ENCODE results near the gene CSGALNACT2.

CSGALNACT2 gene

GRCh38 chr10:43190775-43191174 lies 52.5 kb downstream of the CSGALNACT2 start:
- no peak for DNase-seq

DNA sequence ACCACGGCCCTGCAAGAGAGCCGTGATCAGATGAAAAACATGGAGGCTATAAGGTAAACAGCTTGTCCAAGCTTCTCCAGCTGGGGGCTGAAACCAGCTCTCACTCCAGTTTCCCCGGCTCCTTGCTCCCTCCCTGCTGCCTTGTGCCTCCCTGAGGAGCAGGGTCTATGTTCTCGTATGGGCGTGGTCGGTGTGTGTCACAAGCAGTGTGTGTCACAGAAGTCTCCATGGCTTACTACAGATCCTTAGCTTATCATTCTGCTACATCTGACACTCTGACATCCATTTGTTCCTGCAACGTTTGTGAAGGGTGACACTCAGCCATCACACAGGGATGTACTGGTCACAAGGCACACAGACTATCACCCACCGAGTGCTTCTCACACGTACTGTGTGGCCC lies 54.6 kb downstream of the CSGALNACT2 start:
- DNase-seq, result no peak

- DNase-seq, result no peak
Measured at GRCh38 chr10:43193496-43194080, 55.3 kb downstream of the CSGALNACT2 start.

DNA sequence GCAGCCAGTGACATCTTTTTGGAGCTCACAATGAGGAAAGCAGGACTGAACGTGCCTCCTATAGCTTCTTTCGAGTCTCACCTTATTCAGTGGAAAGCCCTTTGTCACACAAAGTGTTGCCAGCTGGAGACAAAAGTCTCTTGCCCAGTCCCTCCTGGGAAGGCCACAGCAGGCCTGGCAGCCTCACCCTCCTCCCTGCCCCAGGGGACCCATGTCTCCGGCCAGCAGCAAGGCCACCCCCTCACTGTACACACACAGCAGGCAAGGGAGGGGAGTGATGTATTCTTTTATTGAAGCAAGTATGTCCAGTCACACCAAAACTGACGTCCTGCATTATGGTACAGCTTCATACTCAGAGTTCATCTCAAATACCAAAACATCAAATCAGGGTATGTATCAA lies 56.0 kb downstream of the CSGALNACT2 start:
- no peak for DNase-seq

DNA sequence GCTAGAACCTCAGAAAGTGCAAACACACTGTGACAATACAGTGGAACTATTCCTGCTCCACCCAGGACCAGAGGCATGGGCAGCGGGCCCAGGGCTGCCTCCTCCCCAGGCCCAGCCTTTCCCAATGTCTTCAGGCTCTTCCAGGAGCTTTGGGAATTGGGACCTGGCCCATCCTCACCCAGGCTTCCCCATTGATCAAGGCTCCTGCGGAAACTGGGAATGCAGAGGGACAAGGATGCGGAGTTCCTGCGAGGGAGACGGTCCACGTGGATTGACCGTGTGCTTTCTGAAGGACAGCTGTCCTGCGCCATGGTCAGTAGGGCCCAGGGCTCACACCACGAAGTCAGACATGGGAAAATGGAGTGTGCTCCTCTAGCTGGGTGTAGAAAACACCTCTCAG lies 56.6 kb downstream of the CSGALNACT2 start:
- no peak for DNase-seq

DNA sequence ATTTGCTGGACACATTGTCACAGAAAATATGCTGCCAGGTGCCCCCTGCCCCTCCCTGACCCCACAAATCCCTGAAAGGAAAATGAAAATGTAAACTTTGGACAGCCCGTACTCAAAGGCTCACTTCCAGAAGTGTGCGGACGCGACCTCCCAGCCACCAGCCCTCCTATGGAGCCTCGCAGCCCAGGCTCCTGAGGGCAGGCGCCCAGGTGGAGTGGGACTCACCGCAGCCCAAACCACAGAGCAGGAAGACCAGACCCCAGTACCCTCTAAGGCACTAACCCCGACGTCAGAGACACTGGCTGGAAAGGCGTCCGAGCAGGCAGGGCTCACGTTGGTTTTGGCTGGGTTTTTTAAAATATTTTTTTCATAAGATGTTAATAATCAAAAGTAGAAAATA lies 57.3 kb downstream of the CSGALNACT2 start:
- DNase-seq, result no peak

GRCh38 chr10:43196131-43196980 lies 58.1 kb downstream of the CSGALNACT2 start:
- no peak for DNase-seq

DNA sequence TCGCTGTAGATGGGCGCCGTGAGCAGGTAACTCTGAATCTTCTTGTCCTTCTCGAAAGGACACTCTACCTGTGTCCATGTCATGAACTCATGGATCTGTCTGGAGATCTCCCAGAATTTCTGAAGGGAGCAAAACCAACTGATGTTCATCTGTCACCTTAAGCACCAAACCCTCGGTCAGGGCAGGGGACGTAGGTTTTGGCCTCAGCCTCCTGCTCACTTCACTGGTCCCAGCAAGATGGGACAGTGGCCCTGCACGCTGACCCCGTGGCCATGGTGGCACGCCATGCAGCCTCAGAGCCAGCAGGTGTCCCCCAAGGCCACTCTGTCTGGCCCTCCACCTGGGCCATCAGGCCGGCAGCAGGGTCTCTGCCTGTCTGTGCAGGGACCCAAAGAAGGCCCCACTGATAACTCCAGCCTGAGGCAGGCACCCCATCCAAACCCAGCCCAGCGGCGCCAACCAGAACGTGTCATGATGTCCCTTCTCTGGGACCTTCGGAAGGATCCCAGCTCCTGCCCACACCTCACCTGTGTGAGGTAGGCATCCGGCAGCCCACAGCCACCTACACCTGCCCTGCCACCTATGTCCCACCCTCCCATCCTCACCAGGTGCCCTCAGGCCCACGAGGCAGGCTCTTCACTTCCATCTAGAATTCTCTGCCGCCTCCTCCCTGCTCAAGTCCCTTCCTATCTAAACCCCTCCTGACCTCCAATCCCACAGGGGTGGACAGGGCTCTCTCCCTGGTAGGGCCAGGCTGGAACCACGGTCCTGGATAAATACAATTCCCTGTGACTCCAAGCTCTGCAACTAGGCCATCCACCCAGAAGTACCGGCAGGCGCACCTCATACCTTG lies 59.0 kb downstream of the CSGALNACT2 start:
- DNase-seq, result no peak

- no peak for DNase-seq
Measured at GRCh38 chr10:43197834-43198681, 59.8 kb downstream of the CSGALNACT2 start.

DNA sequence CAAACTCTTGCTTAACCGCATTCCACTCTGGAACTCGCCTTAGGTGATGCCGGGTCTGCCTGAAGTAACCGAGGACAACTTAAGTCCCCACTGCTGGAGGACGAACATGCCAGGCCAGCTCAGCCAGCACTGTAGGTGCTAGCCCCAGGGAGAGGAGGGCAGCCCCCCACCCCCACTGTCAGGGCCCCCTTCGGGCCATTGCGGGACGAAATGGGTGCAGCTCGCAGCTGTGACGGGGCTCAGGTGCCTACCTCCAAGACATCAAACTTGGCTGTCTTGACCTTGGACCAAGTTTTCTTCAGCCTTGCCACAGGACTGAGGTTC lies 60.4 kb downstream of the CSGALNACT2 start:
- no peak for DNase-seq

- no peak for DNase-seq
Measured at GRCh38 chr10:43199088-43199683, 60.9 kb downstream of the CSGALNACT2 start.

DNA sequence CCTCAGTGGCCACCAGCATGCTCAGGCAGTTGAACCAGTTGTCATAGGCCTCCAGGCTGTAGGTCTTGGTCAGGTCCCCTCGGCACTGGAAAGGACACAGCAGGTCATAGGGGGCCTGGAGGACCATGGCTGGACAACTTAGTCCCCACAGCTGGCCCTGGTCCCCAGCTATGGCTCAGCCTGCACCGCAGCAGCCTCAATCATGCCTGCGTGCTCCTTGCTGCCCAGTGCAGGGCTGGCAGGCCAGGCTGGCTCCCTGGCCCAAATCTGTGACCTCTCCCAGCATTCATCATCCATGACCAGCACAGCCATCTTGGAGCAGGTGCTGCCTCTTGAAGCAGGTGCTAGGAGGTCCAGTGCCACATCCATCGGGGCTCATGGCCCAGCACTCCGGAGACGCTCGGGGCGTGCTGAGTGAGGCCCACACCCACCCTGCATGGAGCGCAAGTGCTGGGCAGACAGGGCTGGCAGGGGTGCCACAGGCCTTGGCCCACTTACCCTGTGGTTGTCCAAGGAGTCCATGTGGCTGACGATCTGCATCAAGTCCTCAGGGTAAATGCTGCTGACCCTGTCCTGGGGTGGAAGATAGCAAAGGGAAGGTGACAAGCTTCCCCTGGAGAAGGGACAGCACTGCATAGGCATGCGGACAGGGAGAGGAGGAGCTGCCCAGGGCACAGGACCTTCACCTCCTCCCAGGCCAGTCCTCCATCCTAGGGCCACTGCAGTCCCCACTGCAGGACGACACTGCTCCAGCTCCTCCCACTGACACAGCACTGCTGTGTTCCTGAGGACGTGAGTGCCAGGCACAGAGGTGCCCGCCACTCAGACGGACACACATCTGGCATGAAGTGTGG lies 61.7 kb downstream of the CSGALNACT2 start:
- no peak for DNase-seq

DNA sequence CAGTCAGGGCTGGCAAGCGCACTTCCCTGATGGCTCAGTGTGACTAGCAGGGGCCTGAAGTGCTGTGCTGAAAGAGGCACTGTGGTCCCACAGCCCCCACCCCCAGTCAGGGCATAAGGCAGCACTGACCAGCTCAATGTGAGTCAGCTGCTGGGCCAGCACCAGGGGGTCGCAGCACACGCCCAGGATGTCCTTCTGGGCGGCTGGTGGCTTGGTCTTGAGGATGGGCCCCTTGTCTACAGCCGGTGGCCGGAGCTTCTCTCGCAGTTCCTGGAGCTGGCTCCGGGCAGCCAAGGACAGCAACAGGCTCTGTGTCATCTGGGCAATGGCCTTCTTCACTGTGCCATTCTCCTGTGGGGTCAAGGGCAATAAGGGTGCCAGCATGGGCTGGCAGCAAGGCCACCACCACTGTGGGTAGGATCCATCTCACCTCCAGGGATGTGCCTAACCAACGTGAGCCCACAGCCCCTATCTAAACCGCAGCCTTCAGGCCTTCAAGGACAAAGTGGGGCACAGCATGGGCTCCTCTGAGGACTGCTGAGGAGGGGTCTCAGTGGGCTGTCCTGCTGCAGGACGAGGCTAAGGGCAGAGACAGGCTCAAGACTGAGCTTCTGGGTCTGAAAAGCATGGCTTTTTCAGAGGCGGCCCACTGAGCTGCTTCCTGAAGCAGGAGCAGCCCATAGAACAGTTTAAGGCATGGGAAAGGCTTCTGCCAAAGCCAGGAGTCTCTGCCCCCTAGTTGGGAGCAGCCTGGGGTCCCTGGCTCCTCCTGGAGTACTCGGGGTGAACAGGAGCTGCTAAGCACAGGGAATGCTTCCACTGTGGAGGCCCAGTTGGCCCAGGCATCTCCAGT lies 62.5 kb downstream of the CSGALNACT2 start:
- DNase-seq, result no peak

DNA sequence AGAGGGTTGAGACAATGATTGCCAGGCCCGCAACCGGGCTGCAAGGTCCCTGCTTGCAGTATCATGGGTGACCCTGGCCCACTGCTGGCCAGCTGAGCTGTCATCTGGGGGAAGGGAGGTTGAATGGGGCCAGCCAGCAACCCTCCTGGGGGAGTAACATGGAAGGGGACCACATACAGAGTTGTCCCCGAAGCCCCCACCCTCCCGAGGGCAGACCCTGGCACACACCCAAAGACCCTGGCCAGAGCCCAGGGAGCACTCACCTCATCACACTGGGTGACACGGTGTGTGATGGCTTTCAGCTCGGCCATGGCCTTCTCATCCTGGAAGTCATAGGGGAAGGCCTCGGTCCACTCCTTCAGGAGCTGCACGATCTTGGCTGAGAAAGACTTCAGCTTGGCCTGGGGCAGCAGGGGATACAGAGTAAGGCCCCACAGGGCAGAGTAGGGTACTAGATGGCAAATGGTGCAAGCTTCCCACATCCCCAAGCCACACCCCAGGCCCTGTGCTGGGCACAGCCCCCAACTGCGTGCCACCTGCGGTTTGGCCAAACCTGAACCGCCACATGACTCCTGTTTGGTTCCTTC lies 63.4 kb downstream of the CSGALNACT2 start:
- peak; percentile 17 for DNase-seq

- DNase-seq, result peak; percentile 60
Measured at GRCh38 chr10:43202224-43202656, 64.0 kb downstream of the CSGALNACT2 start.

- peak; percentile 38 for DNase-seq
Measured at GRCh38 chr10:43202657-43203447, 64.6 kb downstream of the CSGALNACT2 start.

- peak; percentile 43 for DNase-seq
Measured at GRCh38 chr10:43203448-43204041, 65.3 kb downstream of the CSGALNACT2 start.

Data from activated T-cell treated with anti-CD3 and anti-CD28 coated beads, Interleukin-2, amount 50 U/mL, for 1 hour (primary cell).